NCI-H345 treated with DMSO at 0.1 percent for 48 hours (cell line): Measurements from ENCODE around the gene PRSS57.

Experiments
- DNase-seq: peaks from one replicate; lab custom pipeline; 2025; ENCODE audit not compliant: unreplicated experiment; lab: John Stamatoyannopoulos, UW

PRSS57 gene

GRCh38 chr19:639253-640160 lies 55.7 kb downstream of the PRSS57 start, which contains the start of gene FGF22:
Gene FGF22, plus strand, starts transcription at chr19:639879. Its CDS starts 47 bp downstream, at chr19:639926.
- DNase-seq: peak; percentile 69

- no peak for DNase-seq
Measured at GRCh38 chr19:638906-639252, 56.4 kb downstream of the PRSS57 start.
